GM18909 (cell line): ENCODE results near the gene GATAD2A.
"Not testable (repeated sequence)": the region's sequence is repeated elsewhere in the genome, so short reads cannot be mapped to it uniquely, and the experiment has no call there.

ENCODE experiments used
- ATAC-seq: cut with Tn5 transposase; IDR thresholded peaks from one replicate; pipeline ENCODE4 v1.9.1; 2021; ENCODE audit warnings: mild to moderate bottlenecking; ENCODE audit not compliant: unreplicated experiment, poor library complexity

Gene GATAD2A

GRCh38 chr19:19404879-19405860, at the start of gene GATAD2A:
GATAD2A (plus strand) TSS chr19:19405675; CDS start chr19:19465346, 59,671 bp downstream.
- ATAC-seq, result peak; percentile 72

- no peak for ATAC-seq
These were observed 49.0 kb upstream of the GATAD2A start for GRCh38 chr19:19356500-19356899.

GRCh38 chr19:19356901-19357566, 48.4 kb upstream of the GATAD2A start:
- ATAC-seq, result no peak

GRCh38 chr19:19361075-19361594, 44.3 kb upstream of the GATAD2A start:
- peak; percentile 69 for ATAC-seq

- no peak for ATAC-seq
These were observed 43.4 kb upstream of the GATAD2A start for GRCh38 chr19:19362075-19362474.

- peak; percentile 82 for ATAC-seq
These were observed 38.8 kb upstream of the GATAD2A start for GRCh38 chr19:19366434-19367396.

GRCh38 chr19:19368087-19368486, 37.4 kb upstream of the GATAD2A start:
- ATAC-seq, result no peak

- no peak for ATAC-seq
These were observed 34.4 kb upstream of the GATAD2A start for GRCh38 chr19:19371059-19371458.

- peak; percentile 89 for ATAC-seq
These were observed 32.6 kb upstream of the GATAD2A start for GRCh38 chr19:19372656-19373416.

GRCh38 chr19:19379527-19379926, 25.9 kb upstream of the GATAD2A start:
- ATAC-seq, result no peak

- not testable (repeated sequence) for ATAC-seq
These were observed 25.2 kb upstream of the GATAD2A start for GRCh38 chr19:19380316-19380715.

- no peak for ATAC-seq
These were observed 24.2 kb upstream of the GATAD2A start for GRCh38 chr19:19381007-19381926.

- no peak for ATAC-seq
These were observed 23.4 kb upstream of the GATAD2A start for GRCh38 chr19:19382118-19382517.

GRCh38 chr19:19384486-19384885, 21.0 kb upstream of the GATAD2A start:
- no peak for ATAC-seq

- peak; percentile 91 for ATAC-seq
These were observed 20.2 kb upstream of the GATAD2A start for GRCh38 chr19:19385131-19385895.

GRCh38 chr19:19385896-19386869, 19.3 kb upstream of the GATAD2A start:
- peak; percentile 28 for ATAC-seq
